GM12872 (cell line): ENCODE measurements around the gene EFCAB6.

ENCODE experiments used
- TF ChIP-seq, protein P1 (sequence below): IDR thresholded peaks from 3 replicates; pipeline ENCODE4 v1.5.1; 2011; ENCODE audit warnings: low read depth, mild to moderate bottlenecking, low read length, moderate library complexity; ENCODE audit not compliant: insufficient read depth

The EFCAB6 gene

DNA sequence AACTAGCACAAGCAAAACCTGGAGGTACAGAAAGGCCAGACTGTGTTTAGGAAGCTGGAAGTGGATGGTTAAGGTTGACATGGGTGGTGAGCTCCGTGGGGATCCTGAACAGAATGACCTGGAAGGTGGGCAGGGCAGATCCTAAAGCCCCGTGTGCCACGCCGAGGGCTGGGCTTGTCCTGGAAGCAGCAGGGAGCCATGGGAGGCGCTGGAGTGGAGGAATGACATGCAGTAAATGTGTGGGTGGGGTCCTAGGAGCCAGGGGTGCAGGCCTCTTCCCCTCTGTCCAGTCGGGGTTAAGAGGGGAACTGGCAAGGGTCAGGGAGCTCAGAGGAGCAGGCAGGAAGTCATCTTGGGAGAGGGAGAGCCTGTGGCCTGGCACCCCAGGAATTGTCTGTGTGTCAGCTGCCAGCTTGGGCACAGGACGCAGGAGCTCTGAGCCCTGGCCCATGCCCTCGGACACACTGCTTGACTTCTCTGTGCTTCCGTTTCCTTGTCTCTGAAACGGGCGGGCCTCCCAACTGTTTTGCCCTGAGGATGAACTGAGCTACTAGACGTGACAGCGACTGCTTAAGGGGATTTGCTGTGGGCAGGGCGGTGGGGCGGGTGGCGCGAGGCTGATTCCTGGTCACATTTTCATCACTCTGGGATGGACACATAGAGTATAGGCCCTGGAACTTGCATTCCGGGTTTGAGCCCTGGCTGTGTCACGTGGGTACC, 324.6 kb downstream of the EFCAB6 start:
- TF ChIP-seq, protein P1, sequence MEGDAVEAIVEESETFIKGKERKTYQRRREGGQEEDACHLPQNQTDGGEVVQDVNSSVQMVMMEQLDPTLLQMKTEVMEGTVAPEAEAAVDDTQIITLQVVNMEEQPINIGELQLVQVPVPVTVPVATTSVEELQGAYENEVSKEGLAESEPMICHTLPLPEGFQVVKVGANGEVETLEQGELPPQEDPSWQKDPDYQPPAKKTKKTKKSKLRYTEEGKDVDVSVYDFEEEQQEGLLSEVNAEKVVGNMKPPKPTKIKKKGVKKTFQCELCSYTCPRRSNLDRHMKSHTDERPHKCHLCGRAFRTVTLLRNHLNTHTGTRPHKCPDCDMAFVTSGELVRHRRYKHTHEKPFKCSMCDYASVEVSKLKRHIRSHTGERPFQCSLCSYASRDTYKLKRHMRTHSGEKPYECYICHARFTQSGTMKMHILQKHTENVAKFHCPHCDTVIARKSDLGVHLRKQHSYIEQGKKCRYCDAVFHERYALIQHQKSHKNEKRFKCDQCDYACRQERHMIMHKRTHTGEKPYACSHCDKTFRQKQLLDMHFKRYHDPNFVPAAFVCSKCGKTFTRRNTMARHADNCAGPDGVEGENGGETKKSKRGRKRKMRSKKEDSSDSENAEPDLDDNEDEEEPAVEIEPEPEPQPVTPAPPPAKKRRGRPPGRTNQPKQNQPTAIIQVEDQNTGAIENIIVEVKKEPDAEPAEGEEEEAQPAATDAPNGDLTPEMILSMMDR: no peak

DNA sequence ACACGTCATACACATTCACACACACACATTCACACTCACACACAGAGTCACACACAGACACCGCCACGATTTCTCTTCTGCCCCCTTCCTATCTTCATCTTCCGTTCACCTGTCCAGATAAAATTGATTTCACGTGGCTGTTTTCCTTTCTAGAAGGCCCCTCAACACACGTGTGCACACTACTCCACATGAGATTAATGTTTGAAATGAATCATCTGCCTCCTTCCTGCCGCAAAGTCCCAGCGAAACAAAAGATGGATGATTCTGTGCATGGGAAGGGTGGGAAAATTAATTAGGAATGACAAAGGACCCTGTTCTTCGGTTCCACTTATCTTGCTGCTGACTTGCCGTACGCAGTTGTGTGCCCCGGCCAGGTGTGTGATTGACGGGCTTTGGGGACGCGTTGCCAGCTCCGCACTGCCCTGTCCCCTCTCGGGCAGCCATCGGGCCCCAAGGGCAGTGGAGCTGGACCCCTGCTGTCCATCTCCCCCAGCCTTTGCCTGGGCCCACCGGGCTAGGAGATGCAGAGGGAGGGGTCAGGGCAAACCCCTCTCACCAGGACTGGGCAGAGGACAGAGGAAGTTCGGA, 326.5 kb downstream of the EFCAB6 start:
- TF ChIP-seq, protein P1: no peak

DNA sequence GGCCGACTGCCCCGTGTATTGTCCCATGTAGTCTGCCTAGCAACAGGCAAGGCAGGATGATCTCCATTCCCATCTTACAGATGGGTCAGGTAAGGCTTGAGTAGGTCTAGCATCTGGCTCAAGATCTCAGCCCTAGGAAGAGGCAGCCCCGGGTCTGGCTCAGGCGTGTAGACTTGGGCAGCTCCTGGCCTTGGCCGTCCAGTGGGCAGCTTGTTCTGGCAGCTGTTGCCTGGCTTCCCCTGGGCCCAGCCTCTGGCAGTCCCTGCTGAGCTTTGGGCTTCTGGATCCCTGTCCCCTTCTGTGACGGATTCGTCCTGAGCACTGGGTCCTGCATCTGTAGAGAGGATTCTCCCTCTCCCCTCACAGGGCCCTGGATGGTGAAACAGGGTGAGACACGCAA, 327.9 kb downstream of the EFCAB6 start:
- TF ChIP-seq, protein P1: no peak

DNA sequence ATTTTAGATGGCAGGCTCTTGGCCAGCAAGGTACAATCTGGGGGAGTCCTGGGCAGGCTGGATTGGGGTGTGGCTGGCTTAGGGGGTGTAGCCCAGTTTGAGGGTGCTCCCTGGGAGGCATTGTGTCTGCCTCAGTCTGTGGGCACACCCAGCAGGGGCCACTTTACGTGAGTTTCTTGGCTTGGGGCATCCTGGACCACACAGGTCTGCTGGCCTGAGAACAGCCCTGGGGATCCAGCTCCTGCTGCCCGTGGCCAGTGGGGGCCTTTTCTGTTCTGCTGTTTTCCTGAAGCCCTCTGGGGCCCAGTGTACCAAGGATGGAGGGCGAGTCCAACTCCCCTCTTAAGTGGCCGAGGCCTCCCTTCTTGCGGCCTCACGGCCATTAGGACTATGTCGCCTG, 328.4 kb downstream of the EFCAB6 start:
- TF ChIP-seq, protein P1: no peak

DNA sequence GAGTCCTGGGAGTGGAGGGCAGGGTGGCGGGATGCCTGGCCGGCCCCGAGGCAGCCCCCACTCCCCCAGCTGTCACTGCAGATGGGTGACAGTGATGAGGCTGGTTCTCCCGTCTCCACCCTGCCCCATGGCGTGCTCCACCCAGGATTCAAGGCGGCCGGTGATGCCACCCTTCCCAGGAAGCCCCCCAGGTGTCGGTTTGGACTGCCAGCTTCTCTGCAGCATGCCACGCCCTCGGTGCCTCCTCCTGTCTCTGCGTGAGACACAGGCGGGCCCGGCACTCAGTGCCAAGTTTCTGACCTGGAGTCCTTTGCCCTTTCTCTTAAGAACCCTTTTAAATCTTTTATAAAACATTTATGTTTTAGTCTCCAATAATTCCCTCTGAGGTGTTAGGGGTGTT, 328.8 kb downstream of the EFCAB6 start:
- TF ChIP-seq, protein P1: no peak

DNA sequence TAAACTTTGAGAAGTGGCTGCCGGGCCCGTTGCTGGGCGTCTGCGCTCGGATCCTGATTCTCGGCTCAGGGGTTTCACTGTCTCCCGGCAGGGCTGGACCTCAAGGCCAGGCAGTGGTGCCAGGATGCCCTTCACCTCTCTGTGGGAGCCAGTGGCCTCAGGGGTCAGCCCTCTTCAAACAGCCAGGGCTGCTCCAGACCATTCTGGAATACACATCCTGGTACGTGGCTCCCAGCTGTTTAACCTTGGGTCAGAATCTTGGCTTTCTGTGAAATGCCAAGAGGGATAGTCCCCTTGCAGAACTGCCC, 329.8 kb downstream of the EFCAB6 start:
- TF ChIP-seq, protein P1: no peak

DNA sequence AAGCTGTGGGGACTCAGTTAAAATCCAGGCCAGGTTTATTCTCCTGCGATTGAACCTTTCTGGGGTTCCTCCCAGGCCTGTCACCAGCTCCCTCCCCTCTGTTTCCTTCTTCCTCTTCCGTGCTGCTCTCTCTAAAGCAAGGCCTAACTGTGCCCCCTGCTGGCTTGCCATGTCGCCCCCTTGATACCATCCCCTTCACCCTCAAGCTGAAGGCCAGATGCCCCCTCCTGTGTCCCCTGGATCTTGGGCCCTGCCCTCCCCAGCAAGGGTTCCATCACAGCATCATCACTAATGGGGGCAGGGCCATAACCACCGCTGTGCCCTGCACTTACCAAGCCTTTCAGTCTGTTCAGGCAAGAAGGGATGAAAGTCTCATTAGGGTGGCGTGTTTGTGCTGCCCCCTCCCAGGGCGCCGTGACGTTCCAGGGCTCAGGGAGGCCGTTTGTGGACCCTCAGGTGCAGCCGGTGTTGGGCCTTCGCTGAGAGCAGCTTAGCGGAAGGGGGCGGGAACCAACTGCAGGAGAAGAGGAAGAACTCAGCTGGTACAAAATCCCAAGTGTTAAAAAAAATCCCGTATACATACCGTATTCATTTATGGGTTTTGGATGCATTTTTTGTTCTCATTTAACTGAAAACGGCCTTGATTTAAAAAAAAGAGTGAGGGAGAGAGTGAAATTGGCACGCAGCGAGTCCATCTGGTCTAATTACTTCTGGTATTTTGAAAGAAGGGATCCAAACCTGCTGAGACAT, 330.4 kb downstream of the EFCAB6 start:
- TF ChIP-seq, protein P1: 0 out of 3 replicates have a peak, but pooled peaks have one; percentile 29
